HCT116 (cell line): Measurements from ENCODE around the gene STX19. TPM values are rescaled to one million over a fixed set of nuclear protein-coding genes. Genes with fewer than 3 reads are reported as not detected.
A peak's percentile ranks its signal among the peaks of the same experiment; 100 is the strongest.

Experiments used
- ATAC-seq: fragments of 200-7000 bp; cut with Tn5 transposase; 2 replicates; pipeline ENCODE4 v1.9.1; 2020; ENCODE audit warnings: mild to moderate bottlenecking, moderate library complexity
- BruUV-seq: library from RNA; stranded (reverse); fragments of 400-500 nt; replicated peaks from 2 replicates; lab custom pipeline; 2021; lab: Mats Ljungman, UMichigan
- CTCF ChIA-PET: fragments of 300-600 bp; sonication (Branson Sonifier 250); formaldehyde crosslinking; loops from one replicate; lab custom pipeline; 2021; ENCODE audit warnings: antibody characterized with exemption; lab: Charles Lee
- POLR2A ChIA-PET: fragments of 300-600, 350-600 bp; sonication (Branson Sonifier 250); formaldehyde crosslinking; loops from one replicate; lab custom pipeline; 2021; ENCODE audit warnings: antibody characterized with exemption; lab: Charles Lee
- RAD21 ChIA-PET, 2 experiments: fragments of 300-600 bp; sonication (Branson Sonifier 250); formaldehyde crosslinking; loops; one replicate each; lab custom pipeline; 2023; ENCODE audit warnings: low total read pairs in 2 of 2; ENCODE audit not compliant: uncharacterized antibody in 2 of 2, unreplicated experiment in 2 of 2, low non-redundant PET in 1 of 2; lab: Charles Lee
- DNase-seq: peaks from one replicate; pipeline ENCODE4 v3.0.0-alpha.2; 2010; ENCODE audit warnings: low read depth, low spot score
- H2AFZ ChIP-seq: fragments of 200-600 bp; shearing (Covaris generic), sonication (generic); 2 replicates; pipeline ENCODE4 v1.6.1; 2017; ENCODE audit warnings: low read depth, mixed run types, mixed read lengths, antibody characterized with exemption, low read length; ENCODE audit not compliant: poor library complexity, severe bottlenecking
- H3K27ac ChIP-seq: 2 replicates; pipeline ENCODE4 v1.5.1; 2012; ENCODE audit warnings: low read depth, low read length
- H3K27me3 ChIP-seq: fragments of 200-600 bp; sonication (generic); 2 replicates; pipeline ENCODE4 v1.6.1; 2016; ENCODE audit warnings: mixed run types, low read length, mixed read lengths; ENCODE audit not compliant: insufficient read depth
- H3K36me3 ChIP-seq, 2 experiments: fragments of 200-500 bp in 1 of 2; fragments of 200-600 bp in 1 of 2; sonication (Bioruptor generic) in 1 of 2; sonication (generic) in 1 of 2; 2 replicates each; pipeline versions ENCODE4 v1.5.1 to v1.6.1; 2014 to 2016; ENCODE audit warnings: low read length in 2 of 2, inconsistent platforms in 1 of 2, mixed read lengths in 1 of 2, mixed run types in 1 of 2; ENCODE audit not compliant: insufficient read depth in 2 of 2, control insufficient read depth in 1 of 2
- H3K4me1 ChIP-seq, 2 experiments: fragments of 200-600 bp in 1 of 2; sonication (generic) in 1 of 2; 2 replicates each; pipeline versions ENCODE4 v1.5.1 to v1.6.1; 2012 to 2017; ENCODE audit warnings: low read length in 2 of 2, inconsistent platforms in 1 of 2, mild to moderate bottlenecking in 1 of 2, mixed read lengths in 1 of 2, mixed run types in 1 of 2, moderate library complexity in 1 of 2; ENCODE audit not compliant: insufficient read depth in 2 of 2, control insufficient read depth in 1 of 2
- H3K4me2 ChIP-seq: fragments of 200-600 bp; sonication (generic); 2 replicates; pipeline ENCODE4 v1.6.1; 2017; ENCODE audit warnings: mixed run types, low read length, mixed read lengths
- H3K4me3 ChIP-seq, 2 experiments: fragments of 200-600 bp in 1 of 2; sonication (generic) in 1 of 2; replicated peaks in 1 of 2; 2 replicates each; pipeline ENCODE4 v1.5.1; 2011 to 2016; ENCODE audit warnings: low read length in 2 of 2, control low read depth in 1 of 2, low read depth in 1 of 2, mild to moderate bottlenecking in 1 of 2, mixed read lengths in 1 of 2, mixed run types in 1 of 2
- H3K79me2 ChIP-seq: fragments of 200-600 bp; sonication (generic); 2 replicates; pipeline ENCODE4 v1.6.1; 2017; ENCODE audit warnings: mild to moderate bottlenecking, mixed run types, low read length, moderate library complexity, mixed read lengths; ENCODE audit not compliant: insufficient read depth
- H3K9ac ChIP-seq: fragments of 200-600 bp; sonication (generic); 2 replicates; pipeline ENCODE4 v1.6.1; 2016; ENCODE audit warnings: low read length, mixed read lengths
- H3K9me2 ChIP-seq: fragments of 200-600 bp; sonication (generic), shearing (Covaris generic); 2 replicates; pipeline ENCODE4 v1.6.1; 2017; ENCODE audit warnings: mixed run types, mild to moderate bottlenecking, moderate library complexity; ENCODE audit not compliant: insufficient read depth
- H3K9me3 ChIP-seq, 2 experiments: fragments of 200-500 bp in 1 of 2; fragments of 200-600 bp in 1 of 2; sonication (Bioruptor generic) in 1 of 2; sonication (generic) in 1 of 2; 2 replicates each; pipeline ENCODE4 v1.6.1; 2014 to 2017; ENCODE audit warnings: low read length in 2 of 2, mixed read lengths in 2 of 2, inconsistent platforms in 1 of 2, low read depth in 1 of 2, mild to moderate bottlenecking in 1 of 2, mixed run types in 1 of 2, moderate library complexity in 1 of 2; ENCODE audit not compliant: control insufficient read depth in 1 of 2, insufficient read depth in 1 of 2
- H4K20me1 ChIP-seq: fragments of 200-600 bp; sonication (generic), shearing (Covaris generic); 2 replicates; pipeline ENCODE4 v1.6.1; 2017; ENCODE audit warnings: mixed run types, mild to moderate bottlenecking, moderate library complexity; ENCODE audit not compliant: insufficient read depth
- CBX3 ChIP-seq: IDR thresholded peaks from 2 replicates; pipeline ENCODE4 v1.6.1; 2012; ENCODE audit warnings: low read depth
- CEBPB ChIP-seq: IDR thresholded peaks from 2 replicates; pipeline ENCODE4 v1.6.1; 2012; ENCODE audit warnings: low read depth
- EGR1 ChIP-seq: IDR thresholded peaks from 2 replicates; pipeline ENCODE4 v1.6.1; 2012; ENCODE audit warnings: low read depth
- ELF1 ChIP-seq: IDR thresholded peaks from 2 replicates; pipeline ENCODE4 v1.6.1; 2012; ENCODE audit warnings: low read depth, borderline replicate concordance
- EZH2 ChIP-seq: fragments of 200-600 bp; sonication (generic); IDR thresholded peaks from 2 replicates; pipeline ENCODE4 v1.6.1; 2017; ENCODE audit warnings: antibody characterized with exemption, mixed run types
- JUND ChIP-seq: IDR thresholded peaks from 2 replicates; pipeline ENCODE4 v1.6.1; 2012
- RAD21 ChIP-seq: IDR thresholded peaks from 2 replicates; pipeline ENCODE4 v1.6.1; 2012; ENCODE audit warnings: low read depth, mild to moderate bottlenecking
- SP1 ChIP-seq: IDR thresholded peaks from 2 replicates; pipeline ENCODE4 v1.6.1; 2012; ENCODE audit warnings: low read depth
- TCF7L2 ChIP-seq: IDR thresholded peaks from 2 replicates; pipeline ENCODE4 v1.7.0; 2011; ENCODE audit warnings: borderline replicate concordance, inconsistent platforms; ENCODE audit not compliant: insufficient read depth, insufficient read length; ENCODE audit errors: extremely low read depth
- ZFX ChIP-seq: fragments of 450-650 bp; IDR thresholded peaks from 2 replicates; pipeline ENCODE4 v1.6.1; 2017
- ZNF274 ChIP-seq: fragments of 200-500 bp; sonication (Bioruptor generic); IDR thresholded peaks from 2 replicates; pipeline ENCODE4 v1.6.1; 2014; ENCODE audit warnings: mild to moderate bottlenecking, low read depth, low read length, inconsistent platforms
- intact Hi-C: fragments of 100-400 bp; cut with micrococcal nuclease; formaldehyde crosslinking; loops from 2 replicates; pipeline ENCODE4 v1.10.0; 2022
- total RNA-seq: library from RNA; stranded (reverse); gene quantifications from one replicate; pipeline ENCODE4 v1.2.1, GENCODE V29; 2021; ENCODE audit not compliant: unreplicated experiment
- TF ChIP-seq, protein P1 (sequence below), 3 experiments: fragments of 200-600 bp in 1 of 3; sonication (generic) in 1 of 3; IDR thresholded peaks in 2 of 3; conservative IDR thresholded peaks in 1 of 3; 2 replicates each; pipeline ENCODE4 v1.5.1; 2012 to 2017; ENCODE audit warnings: low read depth in 2 of 3, low read length in 2 of 3, antibody characterized with exemption in 1 of 3, borderline replicate concordance in 1 of 3, control low read depth in 1 of 3, mild to moderate bottlenecking in 1 of 3, mixed read lengths in 1 of 3, mixed run types in 1 of 3, moderate library complexity in 1 of 3; ENCODE audit not compliant: insufficient read depth in 1 of 3
- TF ChIP-seq, protein P2 (sequence below): IDR thresholded peaks from 2 replicates; pipeline ENCODE4 v1.6.1; 2011; ENCODE audit warnings: mild to moderate bottlenecking, low read length, moderate library complexity; ENCODE audit not compliant: insufficient replicate concordance; ENCODE audit errors: extremely low read depth

STX19 gene
- total RNA-seq, 1 experiment from 2014 or later: not detected

DNA sequence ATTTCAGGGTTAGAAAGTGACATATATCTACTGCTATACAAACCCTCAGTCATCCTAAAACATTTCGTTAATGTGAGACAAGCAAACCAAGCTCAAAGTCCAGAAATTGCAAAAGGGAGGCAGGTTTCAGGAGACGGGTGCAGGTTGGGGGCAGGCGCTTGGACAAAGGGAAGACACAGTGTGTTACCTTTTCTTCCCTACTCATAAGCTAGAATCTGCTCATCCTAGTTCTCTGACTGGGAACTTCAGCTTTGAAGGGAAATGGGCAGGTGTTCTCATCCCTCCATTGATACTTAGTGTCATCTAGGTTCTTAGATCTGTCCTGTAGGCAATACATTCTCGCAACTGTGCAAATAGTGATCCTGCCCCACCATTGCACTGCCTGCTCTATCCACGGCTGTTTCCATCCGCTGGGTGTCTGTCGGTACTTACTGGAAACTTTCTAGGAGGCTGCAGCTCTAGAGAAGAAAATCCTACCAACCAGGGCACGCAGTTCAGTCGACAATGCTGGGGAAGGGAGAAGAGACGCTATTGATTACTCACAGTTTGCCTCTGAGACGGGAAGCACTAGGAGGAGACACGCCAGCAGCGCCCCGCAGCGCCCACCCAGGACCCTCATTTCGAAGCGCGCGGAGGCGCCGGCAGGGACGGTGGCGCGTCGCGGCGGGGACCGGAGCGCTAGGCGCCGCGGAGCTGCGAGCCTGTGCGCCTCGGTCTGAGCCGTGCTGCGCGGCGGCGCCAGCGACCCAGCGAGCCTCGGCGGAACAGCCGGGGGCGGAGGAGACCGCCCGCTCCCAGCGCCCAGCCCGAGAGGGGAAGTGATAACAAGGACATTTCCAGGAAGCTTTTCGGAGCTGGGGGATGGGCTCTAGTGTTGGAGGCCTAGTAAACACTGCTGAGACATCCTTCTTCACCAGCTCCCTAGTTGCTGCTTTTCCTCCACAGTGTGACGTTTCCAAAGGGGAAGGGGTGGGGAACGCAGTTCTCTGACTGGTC lies 55.0 kb downstream of the STX19 start, which contains the start of gene PROS1 (continued):
- TF ChIP-seq CBX3 (0 out of 2 replicates have a peak, but pooled peaks have one; percentile 14), ZNF274 (no peak), ELF1 (no peak), TCF7L2 (no peak), SP1 (no peak)

DNA sequence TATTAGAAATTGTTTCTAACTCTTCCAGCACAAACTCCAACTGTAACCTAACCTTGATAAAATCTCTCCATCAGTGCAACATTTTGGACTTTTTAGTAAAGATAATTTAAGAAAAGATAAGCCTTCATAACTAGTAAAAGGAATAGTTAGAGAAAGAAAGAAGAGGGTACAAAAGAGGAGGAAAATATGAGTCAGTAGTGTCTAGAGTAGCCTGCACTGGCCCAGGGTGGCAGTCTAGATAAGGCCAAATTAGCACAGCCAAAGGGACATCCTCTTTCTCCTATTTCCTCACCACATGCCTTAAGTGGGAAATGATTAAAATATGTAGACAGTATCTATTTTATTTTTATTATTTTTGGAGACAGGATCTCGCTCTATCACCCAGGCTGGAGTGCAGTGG lies 58.4 kb downstream of the STX19 start:
- ChIA-PET CTCF (no interaction called here), RAD21 (no interaction called here)
- no peaks in the 10 kb centered on the region for H4K20me1 ChIP-seq
- H2AFZ ChIP-seq: no peak overlapping the region
- no peak for DNase-seq
- no peak overlapping the region for H3K9ac ChIP-seq
- H3K4me2 ChIP-seq: peak overlapping the region; percentile 16; the same call in 1 of the 2 replicates
- no peaks in the 10 kb centered on the region for H3K9me3 ChIP-seq
- H3K36me3 ChIP-seq: no peaks in the 10 kb centered on the region
- H3K27ac ChIP-seq: no peak overlapping the region
- TF ChIP-seq EZH2 (no peak), ZFX (no peak), CEBPB (no peak), JUND (no peak), RAD21 (no peak), EGR1 (no peak)
- TF ChIP-seq, protein P1, sequence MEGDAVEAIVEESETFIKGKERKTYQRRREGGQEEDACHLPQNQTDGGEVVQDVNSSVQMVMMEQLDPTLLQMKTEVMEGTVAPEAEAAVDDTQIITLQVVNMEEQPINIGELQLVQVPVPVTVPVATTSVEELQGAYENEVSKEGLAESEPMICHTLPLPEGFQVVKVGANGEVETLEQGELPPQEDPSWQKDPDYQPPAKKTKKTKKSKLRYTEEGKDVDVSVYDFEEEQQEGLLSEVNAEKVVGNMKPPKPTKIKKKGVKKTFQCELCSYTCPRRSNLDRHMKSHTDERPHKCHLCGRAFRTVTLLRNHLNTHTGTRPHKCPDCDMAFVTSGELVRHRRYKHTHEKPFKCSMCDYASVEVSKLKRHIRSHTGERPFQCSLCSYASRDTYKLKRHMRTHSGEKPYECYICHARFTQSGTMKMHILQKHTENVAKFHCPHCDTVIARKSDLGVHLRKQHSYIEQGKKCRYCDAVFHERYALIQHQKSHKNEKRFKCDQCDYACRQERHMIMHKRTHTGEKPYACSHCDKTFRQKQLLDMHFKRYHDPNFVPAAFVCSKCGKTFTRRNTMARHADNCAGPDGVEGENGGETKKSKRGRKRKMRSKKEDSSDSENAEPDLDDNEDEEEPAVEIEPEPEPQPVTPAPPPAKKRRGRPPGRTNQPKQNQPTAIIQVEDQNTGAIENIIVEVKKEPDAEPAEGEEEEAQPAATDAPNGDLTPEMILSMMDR (IDR thresholded peaks at IDR 0.05 in 2 of 3, conservative IDR thresholded peaks at IDR 0.05 in 1 of 3; ENCODE audit: borderline replicate concordance in 1 of 3, insufficient read depth in 1 of 3, low read depth in 2 of 3, low read length in 2 of 3): no peak
- TF ChIP-seq, protein P2, sequence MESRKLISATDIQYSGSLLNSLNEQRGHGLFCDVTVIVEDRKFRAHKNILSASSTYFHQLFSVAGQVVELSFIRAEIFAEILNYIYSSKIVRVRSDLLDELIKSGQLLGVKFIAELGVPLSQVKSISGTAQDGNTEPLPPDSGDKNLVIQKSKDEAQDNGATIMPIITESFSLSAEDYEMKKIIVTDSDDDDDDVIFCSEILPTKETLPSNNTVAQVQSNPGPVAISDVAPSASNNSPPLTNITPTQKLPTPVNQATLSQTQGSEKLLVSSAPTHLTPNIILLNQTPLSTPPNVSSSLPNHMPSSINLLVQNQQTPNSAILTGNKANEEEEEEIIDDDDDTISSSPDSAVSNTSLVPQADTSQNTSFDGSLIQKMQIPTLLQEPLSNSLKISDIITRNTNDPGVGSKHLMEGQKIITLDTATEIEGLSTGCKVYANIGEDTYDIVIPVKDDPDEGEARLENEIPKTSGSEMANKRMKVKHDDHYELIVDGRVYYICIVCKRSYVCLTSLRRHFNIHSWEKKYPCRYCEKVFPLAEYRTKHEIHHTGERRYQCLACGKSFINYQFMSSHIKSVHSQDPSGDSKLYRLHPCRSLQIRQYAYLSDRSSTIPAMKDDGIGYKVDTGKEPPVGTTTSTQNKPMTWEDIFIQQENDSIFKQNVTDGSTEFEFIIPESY: no peak
- TF ChIP-seq, all 23 proteins: peak for 0
- BruUV-seq: no TSS peak
- no peaks in the 10 kb centered on the region for H3K9me2 ChIP-seq
- peaks cover 10 to 20% of the 10 kb centered on the region in 2 experiments for H3K4me1 ChIP-seq
- POLR2A ChIA-PET: interaction anchor here (1.2 kb wide), 2 partner anchors 10 to 93 kb away, joined by 3 read pairs; partner anchors contain the start of genes ARL13B, DHFR2 and NSUN3
- intact Hi-C loops: no loop called here
- no peaks in the 10 kb centered on the region for H3K27me3 ChIP-seq
- no peaks in the 10 kb centered on the region for H3K79me2 ChIP-seq
- H3K4me3 ChIP-seq: no peak overlapping the region
- ATAC-seq: no peak
